ENCODE data around the gene HMGCL.
A peak's percentile ranks its signal among the peaks of the same experiment; 100 is the strongest.
"Not testable (repeated sequence)": the region's sequence is repeated elsewhere in the genome, so short reads cannot be mapped to it uniquely, and the experiment has no call there.

HMGCL gene

DNA sequence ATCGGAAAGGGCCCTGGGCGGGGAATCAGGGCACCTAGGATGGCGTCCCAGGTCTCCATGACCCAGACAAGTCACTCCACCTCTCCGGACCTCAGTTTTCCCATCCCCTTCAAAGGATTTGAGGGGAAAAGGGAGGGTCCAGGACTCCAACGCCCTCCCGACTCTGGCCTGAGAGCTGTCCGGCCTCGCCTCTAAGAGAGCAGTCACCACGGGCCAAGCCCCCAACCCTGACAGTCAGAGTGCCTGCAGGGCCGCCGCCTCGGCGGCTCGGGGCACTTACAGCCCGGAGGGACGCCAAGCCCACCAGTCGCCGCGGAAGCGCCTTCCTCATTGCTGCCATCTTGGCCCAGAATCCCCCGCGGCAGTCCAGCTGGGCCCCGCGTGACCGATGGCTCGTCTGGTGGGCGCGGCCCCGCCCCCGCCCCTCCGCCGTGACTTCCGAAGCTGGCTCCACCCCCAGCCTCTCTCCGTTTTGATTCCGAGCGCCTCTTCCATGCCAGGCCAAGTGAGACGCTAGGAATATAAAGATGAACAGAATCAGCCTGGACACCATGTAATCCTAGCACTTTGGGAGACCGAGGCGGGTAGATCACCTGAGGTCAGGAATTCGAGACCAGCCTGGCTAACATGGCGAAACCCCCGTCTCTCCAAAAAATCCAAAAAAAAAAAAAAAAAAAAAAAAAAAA is at the start of gene HMGCL:
Gene HMGCL (minus strand): TSS at position 354 of the 686 bp plus-strand sequence. CDS start 14 bp downstream, at position 340.
- peak; percentile 93 for DNase-seq

DNA sequence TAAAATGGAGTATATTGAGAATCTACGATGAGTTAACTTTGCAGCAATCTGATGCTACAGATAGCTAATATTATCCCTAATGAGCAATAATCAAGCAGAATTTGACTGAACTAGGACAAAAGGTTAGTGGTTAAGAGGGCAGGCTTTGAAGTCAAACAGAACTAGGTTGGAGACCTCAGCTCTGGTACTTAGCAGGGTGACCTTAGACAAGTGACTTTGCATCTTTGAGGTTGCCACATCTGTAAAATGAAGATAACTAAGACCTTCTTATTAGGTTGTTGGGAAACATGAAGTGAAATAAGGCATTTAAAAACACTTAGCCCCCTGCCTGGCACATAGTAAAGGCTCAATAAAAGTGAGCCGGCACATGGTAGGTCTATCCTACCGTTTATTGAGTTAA is 47.2 kb upstream of the HMGCL start:
- DNase-seq, result no peak

DNA sequence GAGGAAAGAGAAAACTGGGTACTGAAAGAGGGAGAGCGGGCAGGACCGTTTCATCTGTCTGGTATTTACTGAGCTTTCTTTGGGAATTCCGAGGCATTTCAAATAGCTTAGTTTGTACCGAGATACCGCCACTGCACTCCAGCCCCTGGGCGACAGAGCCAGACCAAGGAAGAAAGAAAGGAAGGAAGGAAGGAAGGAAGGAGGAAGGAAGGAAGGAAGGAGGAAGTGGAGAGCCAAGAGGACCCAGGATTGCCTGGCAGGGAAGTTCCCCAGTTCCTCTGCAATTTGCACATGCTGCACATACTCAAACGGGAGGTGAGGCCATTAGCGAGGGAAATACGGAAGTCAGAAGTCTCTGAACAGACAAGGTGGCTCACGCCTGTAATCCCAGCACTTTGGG is 43.8 kb upstream of the HMGCL start:
- no peak for DNase-seq

DNA sequence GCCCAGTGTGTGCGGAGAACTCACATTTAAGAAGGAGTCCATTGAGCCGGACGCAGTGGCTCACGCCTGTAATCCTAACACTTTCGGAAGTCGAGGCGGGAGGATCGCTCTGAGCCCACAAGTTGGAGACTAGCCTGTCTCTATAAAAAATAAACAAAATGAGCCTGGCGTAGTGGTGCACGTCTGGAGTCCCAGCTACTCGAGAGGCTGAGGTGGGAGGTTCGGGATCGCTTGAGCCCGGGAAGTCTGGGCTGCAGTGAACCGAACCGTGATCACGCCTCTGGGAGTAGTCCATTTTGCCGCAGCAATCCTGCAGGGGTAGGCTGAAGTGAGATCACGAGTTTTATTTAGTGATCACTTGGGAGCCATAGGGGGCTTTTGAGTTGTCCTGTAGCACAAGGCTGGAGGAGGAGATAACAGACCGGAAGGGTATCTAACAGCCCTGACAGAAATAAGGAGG is 43.4 kb upstream of the HMGCL start:
- DNase-seq, result no peak

DNA sequence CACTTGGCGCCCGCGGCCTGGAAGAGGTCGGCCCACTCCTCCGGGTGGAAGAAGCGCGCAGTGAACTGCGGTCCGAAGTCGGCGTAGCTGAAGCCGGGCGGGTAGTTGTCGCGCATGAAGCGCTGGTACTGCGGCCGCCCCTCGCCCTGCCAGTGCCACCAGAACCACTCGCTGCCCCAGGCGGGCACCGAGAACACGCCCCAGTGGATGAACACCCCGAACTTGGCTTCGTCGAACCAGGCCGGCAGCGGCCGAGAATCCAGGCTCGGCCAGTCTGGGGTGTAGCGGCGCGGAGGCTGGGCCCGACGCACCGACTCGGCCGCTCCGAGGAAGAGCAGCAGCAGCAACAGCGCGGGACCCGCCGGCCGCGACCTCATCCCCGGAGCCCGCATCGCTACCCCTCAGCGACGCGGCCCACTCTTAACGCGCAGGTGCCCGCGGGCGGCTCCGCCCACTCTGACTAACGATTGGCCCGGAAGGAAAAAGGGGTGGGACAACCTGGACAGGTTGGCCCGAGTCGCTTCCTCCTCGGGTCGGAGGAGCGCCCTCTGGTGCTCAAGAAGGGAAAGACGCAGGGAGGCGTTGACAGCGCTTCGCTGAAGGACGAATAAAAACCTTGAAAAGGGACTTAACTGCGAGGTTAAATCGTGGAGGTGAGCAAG is 42.8 kb upstream of the HMGCL start, which contains the start of gene FUCA1:
Gene FUCA1 (minus strand): TSS at position 396 of the 662 bp plus-strand sequence. CDS start 4 bp downstream, at position 392.
- peak; percentile 96 for DNase-seq

DNA sequence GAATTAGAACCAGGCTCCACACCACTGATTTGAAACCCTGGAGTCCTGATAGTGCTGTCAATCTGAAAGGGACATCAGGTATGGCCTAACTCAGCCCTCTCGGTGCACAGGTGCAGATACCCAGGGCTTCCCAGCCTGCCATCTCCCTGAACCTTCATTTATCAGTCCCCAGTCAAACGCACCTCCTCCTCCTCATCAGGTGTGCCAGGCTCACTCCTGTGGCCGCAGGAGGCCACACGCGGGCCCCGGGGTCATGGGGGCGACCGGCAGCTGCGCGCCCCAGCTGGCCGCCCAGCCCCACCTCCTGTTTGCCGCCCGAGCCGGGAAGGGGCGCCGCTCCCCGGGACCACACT is 42.3 kb upstream of the HMGCL start:
- DNase-seq, result peak; percentile 10

DNA sequence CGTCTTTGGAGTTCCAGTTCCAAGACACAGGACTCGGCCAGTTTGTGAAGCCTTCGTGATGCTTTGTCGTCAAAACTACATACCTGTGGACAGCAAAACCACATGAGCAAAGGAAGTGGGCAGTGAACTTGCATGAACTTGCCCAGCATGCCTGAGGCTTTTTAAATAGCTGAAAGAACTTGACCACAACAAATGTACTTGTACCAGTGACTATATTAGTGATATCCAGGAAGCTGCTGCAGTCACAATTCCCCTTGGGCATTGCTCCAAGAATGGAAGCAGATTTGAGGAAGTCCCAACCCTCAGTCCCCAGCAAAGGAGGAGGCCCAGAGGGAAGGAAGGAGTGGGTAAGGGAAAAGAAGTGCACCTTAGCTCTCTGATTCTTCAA is 40.3 kb upstream of the HMGCL start:
- DNase-seq, result no peak

DNA sequence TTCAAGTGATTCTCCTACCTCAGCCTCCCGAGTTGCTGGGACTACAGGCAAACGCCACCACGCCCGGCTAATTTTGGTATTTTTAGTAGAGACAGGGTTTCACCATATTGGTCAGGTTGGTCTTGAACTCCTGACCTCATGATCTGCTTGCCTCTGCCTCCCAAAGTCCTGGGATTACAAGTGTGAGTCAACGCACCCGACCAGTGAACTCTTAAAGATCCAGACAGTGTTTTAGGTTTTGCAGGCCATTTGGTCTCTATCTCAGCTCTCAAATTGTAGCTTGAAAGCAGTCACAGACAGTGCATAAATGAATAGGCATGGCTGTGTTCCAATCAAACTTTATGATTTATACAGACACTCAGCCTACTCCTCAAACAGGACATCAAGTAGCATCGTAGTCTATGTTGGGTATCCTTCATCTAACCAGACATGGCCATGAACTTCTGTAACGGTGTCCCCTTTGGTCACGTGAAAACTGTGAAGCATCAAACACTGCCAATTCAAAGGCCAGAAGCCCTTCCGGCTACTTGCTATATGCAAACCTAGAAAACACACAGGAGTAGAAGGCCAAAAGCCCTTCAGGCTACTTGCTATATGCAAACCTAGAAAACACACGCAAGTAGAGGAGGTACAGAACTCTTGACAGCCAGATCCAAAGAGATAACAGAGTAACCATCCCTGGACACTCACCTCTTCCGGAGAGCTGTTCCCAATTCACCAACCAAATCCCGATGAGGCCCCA is 39.7 kb upstream of the HMGCL start:
- no peak for DNase-seq

DNA sequence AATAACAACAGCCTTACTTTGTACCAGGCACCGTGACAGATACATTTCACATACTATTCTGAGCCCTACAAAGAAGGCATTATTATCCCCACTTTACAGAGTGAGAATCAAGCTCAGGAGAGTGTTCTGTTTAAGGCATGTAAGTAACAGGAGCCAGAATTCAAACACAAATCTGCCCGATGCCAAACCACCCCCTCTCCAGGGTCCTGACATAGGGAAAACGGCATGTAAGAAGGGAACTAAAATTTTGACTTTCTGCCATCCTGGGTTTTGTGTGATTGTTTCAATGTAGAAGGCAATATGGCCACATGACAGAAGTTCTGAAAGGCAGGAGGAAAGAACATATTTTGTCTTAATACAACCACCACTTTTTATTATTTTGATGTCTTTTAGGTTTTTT is 37.4 kb upstream of the HMGCL start:
- DNase-seq, result no peak

DNA sequence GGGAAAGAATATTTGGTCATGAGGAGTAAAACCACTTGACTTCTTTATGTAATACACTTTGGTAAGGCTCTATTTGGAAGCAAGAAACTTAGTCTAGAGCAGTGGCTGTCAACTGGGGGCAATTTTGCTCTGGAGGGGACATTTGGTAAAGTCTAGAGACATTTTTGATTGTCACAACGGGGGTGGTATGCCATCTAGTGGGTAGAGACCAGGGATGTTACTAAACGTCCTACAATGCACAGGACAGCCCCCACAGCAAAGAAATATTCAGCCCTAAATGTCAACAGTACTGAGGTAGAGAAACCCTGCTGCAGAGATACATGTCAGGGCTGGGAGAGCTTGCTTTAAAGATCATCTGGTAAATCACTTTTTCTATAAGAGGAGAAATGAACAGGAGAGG is 29.3 kb upstream of the HMGCL start:
- DNase-seq, result no peak

DNA sequence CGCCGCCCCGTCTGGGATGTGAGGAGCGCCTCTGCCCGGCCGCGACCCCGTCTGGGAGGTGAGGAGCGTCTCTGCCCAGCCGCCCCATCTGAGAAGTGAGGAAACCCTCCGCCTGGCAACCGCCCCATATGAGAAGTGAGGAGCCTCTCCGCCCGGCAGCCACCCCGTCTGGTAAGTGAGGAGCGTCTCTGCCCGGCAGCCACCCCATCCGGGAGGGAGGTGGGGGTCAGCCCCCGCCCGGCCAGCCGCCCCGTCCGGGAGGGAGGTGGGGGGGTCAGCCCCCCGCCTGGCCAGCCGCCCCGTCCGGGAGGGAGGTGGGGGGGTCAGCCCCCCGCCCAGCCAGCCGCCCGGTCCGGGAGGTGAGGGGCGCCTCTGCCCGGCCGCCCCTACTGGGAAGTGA is 27.9 kb upstream of the HMGCL start:
- not testable (repeated sequence) for DNase-seq

DNA sequence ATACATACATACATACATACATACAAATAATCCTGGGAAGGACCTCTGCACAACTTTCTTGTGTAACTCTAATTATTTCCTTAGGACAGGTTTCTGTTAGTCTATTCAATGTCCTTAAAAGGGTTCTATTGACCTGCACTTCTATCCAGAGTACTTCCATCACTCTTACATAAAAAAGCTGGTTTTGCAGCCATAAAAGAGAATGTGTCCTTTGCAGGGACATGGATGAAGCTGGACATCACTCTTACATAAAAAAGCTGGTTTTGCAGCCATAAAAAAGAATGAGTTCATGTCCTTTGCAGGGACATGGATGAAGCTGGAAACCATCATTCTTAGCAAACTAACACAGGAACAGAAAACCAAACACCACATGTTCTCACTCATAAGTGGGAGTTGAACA is 26.2 kb upstream of the HMGCL start:
- DNase-seq, result not testable (repeated sequence)

DNA sequence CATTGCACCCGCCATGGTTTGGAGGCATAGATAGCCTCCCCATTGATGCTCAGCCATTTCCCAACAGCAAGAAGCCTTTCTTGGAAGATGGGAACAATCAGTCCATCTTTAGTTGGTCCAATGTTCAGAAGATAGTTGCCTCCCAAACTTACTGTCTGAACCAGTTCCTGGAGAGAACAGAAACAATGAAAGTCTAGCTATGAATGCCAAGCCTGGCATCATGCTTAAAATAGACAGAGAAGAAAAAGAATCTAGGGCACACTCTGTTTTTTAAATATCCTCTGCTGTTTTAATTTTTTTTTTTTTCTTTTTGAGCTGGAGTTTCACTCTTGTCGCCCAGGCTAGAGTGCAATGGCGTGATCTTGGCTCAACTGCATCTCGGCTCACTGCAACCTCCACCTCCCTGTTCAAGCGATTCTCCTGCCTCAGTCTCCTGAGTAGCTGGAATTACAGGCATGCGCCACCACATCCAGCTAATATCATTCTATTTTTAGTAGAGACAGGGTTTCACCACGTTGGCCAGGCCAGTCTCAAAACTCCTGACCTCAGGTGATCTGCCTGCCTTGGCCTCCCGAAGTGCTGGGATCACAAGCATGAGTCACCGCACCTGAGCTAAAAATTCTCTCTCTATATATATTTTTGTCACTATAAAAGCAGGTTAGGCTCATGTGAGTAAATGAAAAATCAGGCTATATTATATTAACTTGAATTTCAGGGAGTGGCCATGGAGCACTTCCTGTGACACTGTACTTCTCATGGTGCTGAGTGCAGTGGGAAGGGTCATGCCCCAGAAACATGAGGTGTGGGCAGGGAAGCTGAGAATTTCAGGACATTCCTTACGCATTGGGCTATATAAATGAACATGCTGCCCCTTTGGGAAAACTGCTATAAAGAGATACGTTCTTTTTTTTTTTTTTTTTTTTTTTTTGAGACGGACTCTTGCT is 23.7 kb upstream of the HMGCL start:
- no peak for DNase-seq

DNA sequence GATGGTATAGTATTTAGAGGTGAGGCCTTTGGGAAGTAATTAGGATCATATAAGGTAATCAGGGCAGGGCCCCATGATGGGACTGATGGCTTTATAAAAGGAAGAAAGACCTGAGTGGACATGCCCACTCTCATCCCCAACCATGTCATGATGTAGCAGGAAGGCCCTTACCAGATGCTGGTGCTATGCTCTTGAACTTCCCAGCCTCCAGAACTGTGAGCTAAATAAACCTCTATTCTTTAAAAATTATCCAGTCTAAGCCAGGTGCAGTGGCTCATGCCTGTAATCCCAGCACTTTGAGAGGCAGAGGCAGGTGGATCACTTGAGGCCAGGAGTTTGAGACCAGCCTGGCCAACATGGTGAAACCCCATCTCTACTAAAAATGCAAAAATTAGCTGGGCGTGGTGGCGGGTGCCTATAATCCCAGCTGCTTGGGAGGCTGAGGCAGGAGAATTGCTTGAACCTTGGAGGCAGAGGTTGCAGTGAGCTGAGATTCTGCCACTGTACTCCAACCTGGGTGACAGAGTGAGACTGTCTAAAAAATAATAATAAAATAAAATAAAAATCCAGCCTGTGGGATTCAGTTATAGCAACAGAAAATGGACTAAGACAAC is 22.4 kb upstream of the HMGCL start:
- DNase-seq, result not testable (repeated sequence)

DNA sequence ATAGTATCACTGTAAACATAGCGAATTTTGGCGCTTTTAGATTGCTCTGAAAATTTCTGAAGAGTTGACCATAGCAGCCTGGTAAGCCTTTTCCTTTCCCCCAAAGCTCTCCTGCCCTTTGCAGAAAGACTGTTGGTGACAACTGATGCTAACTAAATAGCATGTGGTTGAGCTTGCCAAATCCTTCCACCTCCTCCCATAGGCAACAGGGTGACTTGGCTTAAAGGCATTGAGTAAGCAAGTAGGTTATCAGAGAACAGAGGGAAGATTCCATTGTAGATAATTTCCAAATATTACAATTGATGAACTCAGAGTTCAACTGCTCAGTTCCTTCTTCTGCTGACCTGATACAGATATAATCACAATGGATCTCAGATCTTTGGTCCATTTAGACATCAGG is 19.9 kb upstream of the HMGCL start:
- DNase-seq, result no peak

DNA sequence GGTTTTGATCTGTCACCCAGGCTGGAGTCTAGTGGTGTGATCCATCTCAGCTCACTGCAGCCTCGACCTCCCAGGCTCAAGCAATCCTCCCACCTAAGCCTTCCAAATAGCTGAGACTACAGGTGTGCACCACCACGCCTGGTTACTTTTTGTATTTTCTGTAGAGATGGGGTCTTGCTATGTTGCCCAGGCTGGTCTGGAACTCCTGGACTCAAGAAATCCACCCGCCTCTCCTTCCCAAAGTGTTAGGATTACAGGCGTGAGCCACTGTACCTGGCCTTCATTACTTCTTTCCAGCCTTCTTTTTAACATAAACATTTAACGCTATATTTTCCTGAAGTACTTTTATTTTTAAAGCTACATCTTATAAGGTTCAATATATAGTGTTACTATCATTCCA is 18.4 kb upstream of the HMGCL start:
- DNase-seq, result no peak

DNA sequence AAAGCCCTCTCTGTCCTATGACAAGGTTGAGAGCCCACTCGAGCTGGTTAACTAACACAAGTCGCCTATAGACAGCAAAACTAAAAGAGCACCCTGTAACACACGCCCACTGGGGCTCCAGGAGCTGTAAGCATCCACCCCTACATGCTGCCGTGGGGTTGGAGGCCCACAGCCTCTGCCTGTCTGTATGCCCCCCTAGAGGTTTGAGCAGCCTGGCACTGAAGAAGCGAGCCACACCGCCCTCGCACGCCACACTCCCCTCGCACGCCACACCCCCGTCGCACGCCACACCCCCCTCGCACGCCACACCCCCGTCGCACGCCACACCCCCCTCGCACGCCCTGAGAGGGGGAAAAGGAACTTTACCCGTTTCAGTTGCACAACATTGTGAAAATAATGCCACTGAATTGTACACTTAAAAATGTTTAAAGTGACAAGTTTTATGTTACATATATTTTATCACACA is 13.2 kb upstream of the HMGCL start:
- DNase-seq, result peak; percentile 23

DNA sequence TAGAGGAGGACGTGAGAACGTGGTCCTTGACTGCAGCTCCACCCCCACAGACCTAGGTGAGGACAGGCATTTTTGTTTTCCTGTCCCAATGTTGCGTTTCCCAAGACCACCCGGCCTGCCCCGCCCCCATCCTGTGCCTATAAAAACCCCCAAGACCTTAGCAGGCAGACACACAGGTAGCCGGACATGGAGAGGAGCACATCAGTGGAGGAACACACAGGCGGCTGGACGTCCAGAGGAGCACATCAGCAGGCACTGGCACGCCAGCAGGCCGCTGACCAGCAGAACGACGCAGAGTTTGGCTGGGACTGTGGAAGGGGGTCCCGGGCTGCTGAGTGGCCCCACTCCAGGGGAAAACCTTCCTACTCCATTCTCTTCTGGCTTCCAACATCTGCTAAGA is 12.7 kb upstream of the HMGCL start:
- no peak for DNase-seq

DNA sequence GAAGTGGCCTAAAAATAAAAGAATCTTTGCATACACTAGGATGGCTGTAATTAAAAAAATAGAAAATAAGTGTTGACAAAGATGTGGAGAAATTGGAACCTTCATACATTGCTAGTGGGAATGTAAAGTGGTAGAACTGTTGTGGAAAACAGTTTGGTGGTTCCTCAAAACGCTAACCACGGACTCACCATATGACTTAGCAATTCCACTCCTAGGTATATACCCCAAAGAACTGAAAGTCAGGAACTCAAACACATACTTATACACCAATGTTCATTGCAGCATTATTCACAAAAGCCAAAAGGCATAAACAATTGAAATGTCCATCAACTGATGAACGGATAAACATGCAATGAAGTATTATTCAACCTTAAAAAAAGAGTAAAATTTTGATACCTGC is 10.8 kb upstream of the HMGCL start:
- DNase-seq, result no peak

DNA sequence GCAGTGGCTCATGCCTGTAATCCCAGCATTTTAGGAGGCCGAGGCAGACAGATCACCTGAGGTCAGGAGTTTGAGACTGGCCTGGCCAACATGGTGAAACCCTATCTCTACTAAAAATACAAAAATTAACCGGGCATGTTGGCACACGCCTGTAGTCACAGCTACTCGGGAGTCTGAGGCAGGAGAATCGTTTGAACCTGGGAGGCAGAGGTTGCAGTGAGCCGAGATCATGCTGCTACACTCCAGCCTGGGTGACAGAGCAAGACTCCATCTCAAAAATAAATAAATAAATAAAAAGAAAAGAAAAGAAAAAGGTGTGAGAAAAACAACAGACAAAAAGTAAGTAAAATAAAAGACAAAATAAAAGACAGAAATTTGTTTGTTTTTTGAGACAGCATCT is 8.9 kb upstream of the HMGCL start:
- not testable (repeated sequence) for DNase-seq

DNA sequence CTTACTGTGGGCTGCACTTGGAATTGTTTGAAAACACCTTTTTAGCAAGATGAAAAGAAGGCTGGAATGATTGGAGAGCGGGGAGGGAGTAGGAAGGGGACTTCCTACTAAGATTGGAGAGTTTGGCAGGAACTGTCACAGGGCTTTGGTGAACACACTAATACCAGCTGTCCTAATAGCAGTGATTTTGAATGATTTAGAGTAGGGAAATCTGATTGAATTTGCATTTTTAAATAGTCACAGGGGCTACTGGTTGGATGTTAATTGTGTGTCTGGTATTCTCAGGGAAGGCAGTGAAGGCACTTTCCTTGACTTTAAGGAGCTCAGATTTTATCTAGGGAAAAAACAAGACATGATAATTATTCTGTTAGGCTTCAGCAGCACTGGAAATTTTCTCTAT is 2.5 kb upstream of the HMGCL start:
- DNase-seq, result no peak

DNA sequence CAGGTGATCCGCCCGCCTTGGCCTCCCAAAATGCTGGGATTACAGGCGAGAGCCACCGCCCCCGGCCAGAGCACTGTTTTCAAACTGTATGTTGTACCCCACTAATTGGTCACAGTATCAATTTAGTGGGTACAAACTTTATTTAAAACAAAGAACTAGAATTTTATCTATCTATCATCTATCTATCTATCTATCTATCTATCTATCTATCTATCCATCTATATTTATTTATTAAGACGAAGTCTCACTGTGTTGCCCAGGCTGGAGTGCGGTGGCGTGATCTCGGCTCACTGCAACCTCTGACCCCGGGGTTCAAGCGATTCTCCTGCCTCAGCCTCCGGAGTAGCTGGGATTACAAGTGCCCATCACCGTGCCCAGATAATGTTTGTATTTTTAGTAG is 1.4 kb upstream of the HMGCL start:
- not testable (repeated sequence) for DNase-seq

All from NCI-H510A treated with DMSO at 0.1 percent for 48 hours (cell line).